Stimulated activated CD8-positive, alpha-beta memory T cell treated with anti-CD3 and anti-CD28 coated beads, Interleukin-15, amount 100 ng/mL, for 24 hours (primary cell): ENCODE measurements around the gene DEK.
"Not testable (repeated sequence)": the region's sequence is repeated elsewhere in the genome, so short reads cannot be mapped to it uniquely, and the experiment has no call there.

ENCODE experiments used
- DNase-seq: peaks from one replicate; pipeline ENCODE4 v3.0.0-alpha.2; 2020; ENCODE audit warnings: low read depth

Gene DEK

GRCh38 chr6:18264219-18264922 lies at the start of gene DEK:
Gene DEK (minus strand): TSS chr6:18264530. CDS start chr6:18263987, 543 bp downstream.
- DNase-seq = peak; percentile 58

GRCh38 chr6:18312368-18312767 lies 48.0 kb upstream of the DEK start:
- DNase-seq = no peak

DNA sequence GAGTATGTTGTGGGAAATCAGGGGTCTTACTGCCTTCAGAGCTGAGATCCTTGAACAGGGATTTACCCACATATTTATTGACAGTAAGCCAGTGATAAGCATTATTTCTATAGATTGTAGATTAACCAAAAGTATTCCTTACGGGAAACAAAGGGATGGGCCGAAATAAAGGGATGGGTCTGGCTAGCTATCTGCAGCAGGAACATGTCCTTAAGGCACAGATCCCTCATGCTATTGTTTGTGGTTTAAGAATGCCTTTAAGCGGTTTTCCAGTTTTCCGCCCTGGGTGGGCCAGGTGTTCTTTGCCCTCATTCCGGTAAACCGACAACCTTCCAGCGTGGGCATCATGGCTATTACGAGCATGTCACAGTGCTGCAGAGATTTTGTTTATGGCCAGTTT lies 45.7 kb upstream of the DEK start:
- not testable (repeated sequence) for DNase-seq

GRCh38 chr6:18309046-18309445 lies 44.7 kb upstream of the DEK start:
- DNase-seq = no peak

DNA sequence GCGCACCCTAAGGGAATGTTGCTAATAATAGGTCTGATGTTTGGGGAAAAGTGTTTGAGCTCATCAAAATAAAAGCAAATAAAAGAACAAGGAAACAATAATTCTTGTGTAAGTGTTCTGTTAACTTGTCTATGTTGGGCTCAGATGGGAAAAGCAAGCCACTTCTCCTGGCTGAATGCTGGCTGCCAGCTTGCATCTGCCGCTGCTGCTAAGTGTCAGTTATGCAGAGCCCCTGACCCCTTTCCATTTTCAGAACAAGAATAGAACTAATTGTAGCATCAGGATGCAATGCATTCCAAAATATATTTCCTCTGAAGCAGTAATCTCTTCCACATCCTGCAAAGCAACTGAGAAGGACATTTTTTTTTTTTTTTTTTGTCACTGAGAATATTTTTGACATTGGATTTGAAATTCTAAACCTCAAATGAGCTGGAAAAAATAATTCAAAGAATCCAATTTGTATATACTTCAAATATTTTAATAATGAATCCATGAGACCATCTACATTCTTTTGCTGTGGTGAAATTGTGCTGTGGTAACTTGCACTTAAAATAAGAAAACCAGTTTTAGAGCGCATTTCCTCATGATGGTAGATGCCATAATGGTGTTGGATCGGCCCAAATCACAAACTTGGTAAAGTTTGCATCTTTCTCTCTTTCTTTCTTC lies 43.9 kb upstream of the DEK start:
- no peak for DNase-seq

DNA sequence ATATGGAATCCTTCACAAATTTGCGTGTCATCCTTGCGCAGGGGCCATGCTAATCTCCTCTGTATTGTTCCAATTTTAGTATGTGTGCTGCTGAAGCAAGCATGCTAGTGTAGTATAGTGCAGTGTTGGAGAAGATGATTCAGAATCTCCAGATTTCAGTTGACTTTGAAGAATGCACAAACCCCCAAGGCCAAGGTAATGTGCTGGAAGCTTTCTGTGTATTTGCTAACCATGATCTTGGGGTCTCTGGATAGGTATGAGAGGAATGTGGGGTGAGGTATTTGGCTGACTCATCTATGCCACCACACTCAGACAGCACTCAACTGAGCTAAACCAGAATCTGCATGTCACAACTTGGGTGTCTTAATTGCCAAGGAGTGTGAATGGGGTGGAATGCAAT lies 42.6 kb upstream of the DEK start:
- no peak for DNase-seq

DNA sequence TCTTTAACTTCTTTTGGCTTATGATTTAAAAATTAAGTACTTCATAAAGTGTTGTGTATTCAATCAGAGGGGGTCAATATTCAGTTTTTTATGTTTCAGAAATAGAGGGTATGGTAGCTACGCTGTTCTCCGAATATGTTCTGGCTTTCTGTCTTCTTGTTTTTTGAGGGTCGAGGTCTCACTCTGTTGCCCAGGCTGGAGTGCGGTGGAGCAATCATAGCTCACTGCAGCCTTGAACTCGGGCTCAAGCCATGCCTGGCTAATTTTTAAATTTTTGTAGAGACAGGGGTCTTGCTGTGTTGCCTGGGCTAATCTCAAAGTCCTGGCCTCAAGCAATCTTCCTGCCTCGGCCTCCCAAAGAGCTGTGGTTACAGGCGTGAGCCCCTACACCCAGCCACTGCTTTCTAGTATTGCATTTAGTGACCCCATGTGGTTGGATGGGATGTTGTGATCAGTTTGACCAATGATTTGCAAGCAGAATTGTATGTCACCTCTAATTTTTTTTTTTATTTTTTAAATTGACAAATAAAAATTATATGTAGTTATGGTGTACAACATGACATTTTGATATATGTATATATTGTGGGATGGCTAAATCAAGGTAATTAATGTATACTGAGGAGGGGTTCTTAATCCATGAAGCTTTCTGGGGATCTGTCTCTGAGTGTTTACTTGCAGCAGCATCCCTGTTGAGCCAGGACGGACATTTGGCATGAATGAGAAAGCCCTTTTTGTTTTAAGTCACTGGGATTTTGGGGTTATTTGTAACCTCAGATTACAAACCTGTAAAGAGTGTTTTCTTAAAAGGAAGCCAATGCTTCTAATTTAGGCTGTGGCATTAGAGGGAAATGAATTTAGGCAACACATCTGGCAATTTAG lies 38.5 kb upstream of the DEK start:
- no peak for DNase-seq

DNA sequence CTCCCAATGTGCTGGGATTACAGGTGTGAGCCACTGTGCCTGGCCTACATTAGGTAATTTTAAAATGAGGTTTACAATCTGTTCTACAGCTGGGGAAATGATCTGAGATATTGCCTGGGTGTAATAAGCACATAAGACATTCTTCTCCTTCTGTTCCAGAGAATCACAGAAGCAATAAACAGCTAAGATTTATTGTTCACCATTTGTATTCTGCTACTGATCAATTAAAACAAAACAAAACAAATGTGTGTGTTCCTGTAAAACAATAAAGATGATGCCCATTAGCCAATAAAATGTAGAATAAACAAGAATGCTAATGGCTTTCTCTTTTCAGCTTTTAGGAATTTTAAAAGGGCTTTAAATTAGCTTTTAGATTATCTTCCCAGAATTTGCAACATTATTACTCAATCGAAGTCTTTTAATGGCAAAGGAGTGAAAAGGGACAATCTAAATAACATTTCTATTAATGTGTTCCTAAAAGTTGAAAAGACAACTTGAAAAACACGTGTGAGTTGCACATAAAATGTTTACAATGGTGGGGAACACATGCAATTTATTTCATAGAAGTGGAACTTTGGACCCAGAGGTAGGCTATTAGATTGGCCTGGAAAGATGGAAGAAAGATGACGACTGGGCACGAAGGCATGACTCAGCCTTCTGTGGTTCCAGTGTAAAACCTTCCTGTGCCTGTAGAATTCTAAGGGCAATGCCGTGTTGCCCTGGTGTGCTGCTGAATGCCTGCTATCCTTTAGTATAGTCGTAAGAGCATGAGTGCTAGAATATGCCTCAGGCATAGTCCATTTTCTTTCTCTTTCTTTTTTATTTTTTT lies 29.0 kb upstream of the DEK start:
- no peak for DNase-seq

DNA sequence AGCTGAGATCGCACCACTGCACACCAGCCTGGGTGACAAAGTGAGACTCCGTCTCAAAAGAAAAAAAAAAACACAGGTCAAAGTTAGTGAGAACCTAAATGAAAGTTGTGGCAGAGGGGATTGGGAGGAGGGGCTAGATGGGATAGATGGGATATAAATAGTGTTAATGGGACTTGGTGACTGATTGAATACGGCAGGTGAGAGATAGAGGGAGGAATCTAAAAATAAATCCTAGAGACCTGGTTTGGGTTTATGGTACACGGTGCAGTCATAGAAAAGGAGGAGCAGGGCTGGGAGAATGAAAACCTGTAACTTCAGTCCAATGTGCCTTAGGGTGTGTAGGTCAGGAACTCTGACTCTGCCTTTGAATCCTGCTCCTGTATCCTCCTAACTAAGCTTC lies 25.0 kb upstream of the DEK start:
- no peak for DNase-seq

GRCh38 chr6:18284261-18284660 lies 19.9 kb upstream of the DEK start:
- DNase-seq = no peak

DNA sequence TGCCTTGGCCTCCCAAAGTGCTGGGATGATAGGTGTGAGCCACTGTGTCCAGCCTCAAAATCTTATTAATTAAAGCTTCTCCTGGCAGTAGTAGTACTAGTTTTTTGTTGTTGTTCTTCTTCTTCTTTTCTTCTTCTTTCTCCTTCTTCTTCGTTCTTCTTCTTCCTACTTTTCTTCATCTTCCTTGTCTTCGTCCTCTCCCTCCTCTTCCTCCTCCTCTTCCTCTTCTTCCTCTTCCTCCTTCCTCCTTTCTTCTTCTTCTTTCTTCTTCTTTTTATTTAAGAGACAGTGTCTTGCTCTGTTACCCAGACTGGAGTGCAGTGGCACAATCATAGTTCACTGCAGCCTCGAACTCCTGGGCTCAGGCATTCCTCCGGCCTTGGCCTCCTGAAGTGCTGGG lies 17.2 kb upstream of the DEK start:
- no peak for DNase-seq

GRCh38 chr6:18280084-18280483 lies 15.8 kb upstream of the DEK start:
- no peak for DNase-seq

DNA sequence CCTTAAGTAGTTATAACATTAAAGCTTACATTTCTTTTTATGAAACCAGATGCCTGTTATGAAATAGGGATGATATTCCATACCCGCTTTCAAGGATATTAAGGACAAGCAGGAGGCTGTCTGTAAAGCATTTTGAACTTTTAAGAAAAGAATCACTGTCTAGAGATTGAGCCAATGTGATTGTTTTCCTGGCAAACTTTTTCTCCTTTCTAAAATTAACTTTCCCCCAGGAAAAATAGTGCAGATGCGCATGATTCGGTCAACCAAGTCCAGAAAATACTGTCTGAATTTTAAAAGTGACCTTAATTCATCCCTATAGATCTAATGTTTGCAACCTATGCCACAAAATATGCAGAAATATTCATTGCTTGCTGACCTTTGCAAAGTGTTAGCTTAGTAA lies 15.1 kb upstream of the DEK start:
- DNase-seq = no peak

GRCh38 chr6:18277237-18278006 lies 13.1 kb upstream of the DEK start:
- DNase-seq = no peak

GRCh38 chr6:18276610-18277236 lies 12.4 kb upstream of the DEK start:
- DNase-seq = no peak

- DNase-seq = no peak
Observed at GRCh38 chr6:18270216-18270615, 5.9 kb upstream of the DEK start.

DNA sequence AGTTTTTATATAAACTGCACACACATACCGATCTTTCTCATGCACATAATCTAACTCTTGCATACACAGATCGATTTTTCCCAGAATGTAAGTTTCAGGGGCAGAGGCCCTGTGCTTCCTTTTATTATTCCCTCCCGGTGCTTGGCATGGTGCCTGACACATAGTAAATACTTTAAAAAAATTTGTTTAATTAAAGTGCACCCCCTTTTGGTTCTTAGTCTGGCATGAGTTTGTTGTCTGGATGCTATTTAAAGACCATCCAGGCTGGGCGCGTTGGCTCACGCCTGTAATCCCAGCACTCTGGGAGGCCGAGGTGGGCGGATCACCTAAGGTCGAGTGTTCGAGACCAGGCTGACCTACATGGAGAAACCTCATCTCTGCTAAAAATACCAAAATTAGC lies 5.4 kb upstream of the DEK start:
- no peak for DNase-seq

- no peak for DNase-seq
Observed at GRCh38 chr6:18269253-18269652, 4.9 kb upstream of the DEK start.

DNA sequence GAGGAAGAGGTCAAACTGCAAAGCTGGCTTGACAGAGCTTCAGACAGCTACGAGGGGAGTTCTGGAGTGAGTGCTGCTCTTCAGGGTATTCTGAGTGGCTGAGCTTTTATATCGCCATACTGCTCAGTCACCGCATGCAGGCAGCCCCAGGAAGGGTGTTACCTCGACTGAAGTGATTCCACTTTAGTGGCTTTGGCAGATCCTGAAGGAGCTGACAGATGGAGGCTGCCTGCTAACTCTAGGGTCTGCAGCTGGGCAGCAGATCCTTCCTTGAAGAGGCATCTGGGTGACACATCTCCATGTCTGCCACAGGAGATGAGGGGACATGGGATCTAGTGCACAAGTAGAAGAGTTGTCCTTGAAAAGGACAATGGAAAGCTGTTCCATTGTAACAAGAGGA lies 3.7 kb upstream of the DEK start:
- no peak for DNase-seq

DNA sequence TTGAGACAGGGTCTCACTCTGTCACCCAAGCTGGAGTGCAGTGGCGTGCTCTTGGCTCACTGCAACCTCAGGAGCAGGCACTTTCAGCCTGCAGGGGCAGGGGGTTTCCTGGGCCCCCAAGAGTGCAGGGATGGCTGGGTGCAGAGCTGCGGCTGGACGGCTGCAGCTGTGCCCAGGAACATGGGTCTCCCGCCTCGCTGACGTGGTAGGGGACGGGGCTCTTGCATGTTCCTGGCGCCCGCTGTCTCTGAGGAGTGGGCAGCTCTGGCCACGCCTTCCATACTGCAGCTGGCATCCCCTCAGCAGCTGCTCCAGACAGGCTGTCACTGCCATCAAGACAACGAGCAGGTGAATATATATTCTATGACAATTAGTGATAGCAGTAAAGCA lies 2.2 kb upstream of the DEK start:
- DNase-seq = no peak
